A549 (cell line): ENCODE measurements around the gene RADIL. TPM values are rescaled to one million over a fixed set of nuclear protein-coding genes. Genes with fewer than 3 reads are reported as not detected.

Source experiments
- ATAC-seq, 2 experiments: fragments of 200-7000 bp in 1 of 2; fragments of >200 bp in 1 of 2; cut with Nextera tagmentation in 1 of 2; cut with Tn5 transposase in 1 of 2; 3 replicates each; pipeline versions ENCODE4 v1.8.0 to v1.9.1; 2018 to 2020; ENCODE audit warnings: mild to moderate bottlenecking in 1 of 2, moderate library complexity in 1 of 2
- CTCF ChIA-PET: fragments of 300-600 bp; sonication (Branson Sonifier 250); formaldehyde crosslinking; extraction: SDS; loops from one replicate; lab custom pipeline; 2021; ENCODE audit warnings: antibody characterized with exemption, inconsistent platforms; lab: Yijun Ruan, JAX
- POLR2A ChIA-PET: fragments of 350-600 bp; formaldehyde crosslinking; extraction: SDS; loops from one replicate; lab custom pipeline; 2021; ENCODE audit warnings: antibody characterized with exemption, inconsistent platforms; lab: Yijun Ruan, JAX
- DNase-seq, 2 experiments: peaks; one replicate each; pipeline versions ENCODE4 v3.0.0 to v3.0.0-alpha.2; 2011 to 2016; ENCODE audit warnings: low read depth in 1 of 2, low spot score in 1 of 2
- FAIRE-seq: peaks from 2 replicates; lab custom pipeline; 2011; peaks lifted over from hg19 to GRCh38; lab: Jason Lieb, UNC
- H3K27ac ChIP-seq, 2 experiments: fragments of >200 bp; sonication (Bioruptor Twin); formaldehyde crosslinking; 3 replicates each; pipeline ENCODE4 v1.5.1; 2016 to 2017
- H3K4me1 ChIP-seq: fragments of >200 bp; sonication (Bioruptor Twin); formaldehyde crosslinking; 3 replicates; pipeline ENCODE4 v1.6.1; 2016
- H3K4me2 ChIP-seq: fragments of >200 bp; sonication (Bioruptor Twin); formaldehyde crosslinking; 3 replicates; pipeline ENCODE4 v1.6.1; 2016
- H3K4me3 ChIP-seq: fragments of >200 bp; sonication (Bioruptor Twin); formaldehyde crosslinking; 3 replicates; pipeline ENCODE4 v1.5.1; 2016
- H3K9me3 ChIP-seq: fragments of >200 bp; sonication (Bioruptor Twin); formaldehyde crosslinking; 3 replicates; pipeline ENCODE4 v1.6.1; 2016
- ATOH8 ChIP-seq: fragments of 250-450 bp; sonication (Bioruptor Pico); IDR thresholded peaks from 2 replicates; pipeline ENCODE4 v1.5.0; 2020; ENCODE audit warnings: low read depth, mild to moderate bottlenecking, moderate library complexity
- BCL3 ChIP-seq: fragments of >200 bp; sonication (Bioruptor Twin); formaldehyde crosslinking; IDR thresholded peaks from 3 replicates; pipeline ENCODE4 v1.6.1; 2016
- CEBPB ChIP-seq, 2 experiments: fragments of >200 bp in 1 of 2; sonication (Bioruptor Twin) in 1 of 2; formaldehyde crosslinking in 1 of 2; IDR thresholded peaks; 2 replicates each; pipeline ENCODE4 v1.6.1; 2012 to 2016
- EHF ChIP-seq: fragments of 250-450 bp; sonication (Bioruptor Pico); IDR thresholded peaks from 2 replicates; pipeline ENCODE4 v1.5.0; 2020; ENCODE audit warnings: mild to moderate bottlenecking
- ELK1 ChIP-seq: fragments of 150-350 bp; IDR thresholded peaks from 2 replicates; pipeline ENCODE4 v1.6.1; 2014; ENCODE audit warnings: low read depth, mild to moderate bottlenecking, low read length
- EP300 ChIP-seq, 2 experiments: fragments of >200 bp; sonication (Bioruptor Twin); formaldehyde crosslinking; IDR thresholded peaks; 2 replicates in 1 of 2; 3 replicates in 1 of 2; pipeline ENCODE4 v1.6.1; 2016 to 2017
- ESRRA ChIP-seq: fragments of 150-350 bp; IDR thresholded peaks from 2 replicates; pipeline ENCODE4 v1.6.1; 2014; ENCODE audit warnings: mild to moderate bottlenecking, low read length, borderline replicate concordance
- FOXS1 ChIP-seq: fragments of 250-450 bp; sonication (Bioruptor Pico); IDR thresholded peaks from 2 replicates; pipeline ENCODE4 v1.5.0; 2020; ENCODE audit warnings: mild to moderate bottlenecking, moderate library complexity
- GATA3 ChIP-seq: IDR thresholded peaks from 2 replicates; pipeline ENCODE4 v1.6.1; 2012; ENCODE audit warnings: borderline replicate concordance
- HDAC2 ChIP-seq: fragments of 200-600 bp; sonication (generic); IDR thresholded peaks from 2 replicates; pipeline ENCODE4 v1.6.1; 2016
- HEYL ChIP-seq: fragments of 250-450 bp; sonication (Bioruptor Pico); IDR thresholded peaks from 2 replicates; pipeline ENCODE4 v1.8.0; 2021; ENCODE audit warnings: mild to moderate bottlenecking, moderate library complexity
- HOXA7 ChIP-seq: fragments of 250-450 bp; sonication (Bioruptor Pico); IDR thresholded peaks from 2 replicates; pipeline ENCODE4 v1.5.0; 2020; ENCODE audit warnings: mild to moderate bottlenecking, moderate library complexity
- HOXB13 ChIP-seq: fragments of 250-450 bp; sonication (Bioruptor Pico); IDR thresholded peaks from 2 replicates; pipeline ENCODE4 v1.5.0; 2020; ENCODE audit warnings: low read depth, mild to moderate bottlenecking, moderate library complexity
- HOXB5 ChIP-seq: fragments of 250-450 bp; sonication (Bioruptor Pico); IDR thresholded peaks from 2 replicates; pipeline ENCODE4 v1.5.0; 2020; ENCODE audit warnings: mild to moderate bottlenecking, moderate library complexity
- KDM5A ChIP-seq: fragments of 200-600 bp; sonication (generic); IDR thresholded peaks from 2 replicates; pipeline ENCODE4 v1.6.1; 2016; ENCODE audit warnings: antibody characterized with exemption, mild to moderate bottlenecking
- MAZ ChIP-seq: fragments of 150-350 bp; IDR thresholded peaks from 2 replicates; pipeline ENCODE4 v1.6.1; 2014; ENCODE audit warnings: antibody characterized with exemption, low read depth, low read length, borderline replicate concordance
- NR3C1 ChIP-seq: fragments of >200 bp; sonication (Bioruptor Twin); formaldehyde crosslinking; IDR thresholded peaks from 3 replicates; pipeline ENCODE4 v1.6.1; 2017
- POLR2AphosphoS2 ChIP-seq: conservative IDR thresholded peaks from 2 replicates; pipeline ENCODE4 v1.6.1; 2012; ENCODE audit warnings: low read length, improper control_type of control experiment, inconsistent platforms
- RFX5 ChIP-seq: fragments of 450-650 bp; IDR thresholded peaks from 2 replicates; pipeline ENCODE4 v1.7.1; 2014; ENCODE audit warnings: antibody characterized with exemption, mild to moderate bottlenecking, moderate library complexity
- TFCP2L1 ChIP-seq: fragments of 250-450 bp; sonication (Bioruptor Pico); IDR thresholded peaks from 2 replicates; pipeline ENCODE4 v1.5.0; 2021; ENCODE audit warnings: mild to moderate bottlenecking
- TP53 ChIP-seq: fragments of 250-450 bp; sonication (Bioruptor Pico); IDR thresholded peaks from 2 replicates; pipeline ENCODE4 v1.5.0; 2021; ENCODE audit warnings: mild to moderate bottlenecking, moderate library complexity
- ZFP36 ChIP-seq: fragments of 450-650 bp; IDR thresholded peaks from 2 replicates; pipeline ENCODE4 v1.6.1; 2014; ENCODE audit warnings: borderline replicate concordance; ENCODE audit not compliant: partially characterized antibody
- ZNF302 ChIP-seq: fragments of 250-450 bp; sonication (Bioruptor Pico); IDR thresholded peaks from 2 replicates; pipeline ENCODE4 v1.9.0; 2021; ENCODE audit warnings: inconsistent platforms, mild to moderate bottlenecking, moderate library complexity
- WGBS: methylation state at CpG from one replicate; pipeline ENCODE4 v1.1.6; 2017; ENCODE audit errors: missing lambda C conversion rate; 5-methylcytosine and 5-hydroxymethylcytosine counted together
- polyA plus RNA-seq, 4 experiments: library from polyadenylated mRNA; depleted of rRNA in 3 of 4; stranded (reverse); fragments of >200 nt; fragmentation: RNase III in 1 of 4; extraction: RNeasy Plus Mini Kit Qiagen cat#74134 plus additional on column Dnase treatment in 1 of 4; gene quantifications; 2 replicates in 3 of 4; 3 replicates in 1 of 4; pipeline ENCODE4 v1.2.3, GENCODE V29; 2011 to 2017

The RADIL gene
- polyA plus RNA-seq, 2 of the 4 experiments (the other 2 are of a cell fraction) = 1.0 to 1.1 TPM

- H3K27ac ChIP-seq = no peak overlapping the region
- ChIA-PET POLR2A (no interaction called here), CTCF (interaction anchor here (1.0 to 1.8 kb wide), 2 partner anchors 35 to 49 kb away, joined by 3 to 6 read pairs; partner anchors contain the start of gene RADIL)
- no peaks in the 10 kb centered on the region for H3K9me3 ChIP-seq
- H3K4me2 ChIP-seq = no peak overlapping the region
- TF ChIP-seq POLR2AphosphoS2 (no peak), KDM5A (no peak), GATA3 (no peak), ATOH8 (CRISPR knock-in tag) (no peak), EP300 (IDR thresholded peaks at IDR 0.05) (no peak)
- WGBS = 86% methylated on average over 23 of the region's 36 CpGs
- FAIRE-seq (no peak), DNase-seq (no peak), ATAC-seq (no peak)
- H3K4me1 ChIP-seq = no peaks in the 10 kb centered on the region
- H3K4me3 ChIP-seq = no peak overlapping the region
Measured at GRCh38 chr7:4833691-4834600, 49.6 kb downstream of the RADIL start.

- FAIRE-seq (no peak), DNase-seq (no peak), ATAC-seq (no peak)
- Histone ChIP-seq H3K4me2 (no peak overlapping the region), H3K4me3 (no peak overlapping the region), H3K27ac (no peak overlapping the region), H3K4me1 (no peaks in the 10 kb centered on the region), H3K9me3 (no peaks in the 10 kb centered on the region)
- POLR2A ChIA-PET = no interaction called here
- no peak for TF ChIP-seq ELK1
- no peak for TF ChIP-seq NR3C1
- no peak for TF ChIP-seq ZFP36
- CTCF ChIA-PET = interaction anchor here (1.0 to 1.8 kb wide), 2 partner anchors 34 to 50 kb away, joined by 3 to 6 read pairs; partner anchors contain the start of gene RADIL
- 80% methylated on average over 16 of the region's 17 CpGs for WGBS
Measured at GRCh38 chr7:4833176-4833575, 50.3 kb downstream of the RADIL start.

- CTCF ChIA-PET = interaction anchor here (1.0 kb wide), 1 partner anchor 51 kb away, joined by 3 read pairs; the partner anchor contains the start of gene RADIL
- ATAC-seq = no peak
Measured at GRCh38 chr7:4832711-4833110, 50.8 kb downstream of the RADIL start.

GRCh38 chr7:4831723-4832495 is 51.6 kb downstream of the RADIL start:
- H3K4me3 ChIP-seq = no peak overlapping the region
- no peak for ATAC-seq
- ChIA-PET CTCF (interaction anchor here (0.7 to 1.7 kb wide), 2 partner anchors 160 to 253 kb away, joined by 3 to 4 read pairs; no protein-coding TSS in a partner anchor), POLR2A (no interaction called here)
- no peak overlapping the region for H3K4me2 ChIP-seq
- no peaks in the 10 kb centered on the region for H3K4me1 ChIP-seq
- no peak overlapping the region for H3K27ac ChIP-seq
- 74% methylated on average over 17 of the region's 17 CpGs for WGBS
- no peak for TF ChIP-seq ELK1
- TF ChIP-seq FOXS1 (CRISPR knock-in tag) = no peak
- no peak for TF ChIP-seq ZNF302 (CRISPR knock-in tag)
- TF ChIP-seq TFCP2L1 = no peak
- no peak for TF ChIP-seq RFX5
- no peak for TF ChIP-seq BCL3
- no peak for TF ChIP-seq ZFP36
- no peak for TF ChIP-seq HEYL (CRISPR knock-in tag)
- no peak for TF ChIP-seq MAZ
- TF ChIP-seq EHF (CRISPR knock-in tag) = no peak
- no peak for TF ChIP-seq HDAC2
- TF ChIP-seq KDM5A = no peak
- TF ChIP-seq TP53 (CRISPR knock-in tag) = no peak
- TF ChIP-seq HOXB5 (CRISPR knock-in tag) = no peak
- no peak for TF ChIP-seq ESRRA
- H3K9me3 ChIP-seq = no peaks in the 10 kb centered on the region
- no peak for DNase-seq
- no peak for FAIRE-seq

More at GRCh38 chr7:4832711-4833110, 50.8 kb downstream of the RADIL start:
- POLR2A ChIA-PET = no interaction called here
- H3K9me3 ChIP-seq = no peaks in the 10 kb centered on the region
- no peak overlapping the region for H3K4me2 ChIP-seq
- no peak overlapping the region for H3K27ac ChIP-seq
- no peaks in the 10 kb centered on the region for H3K4me1 ChIP-seq
- H3K4me3 ChIP-seq = no peak overlapping the region
- TF ChIP-seq RFX5 (no peak), EP300 (IDR thresholded peaks at IDR 0.05) (no peak), HOXB13 (no peak), HOXA7 (CRISPR knock-in tag) (no peak), CEBPB (IDR thresholded peaks at IDR 0.05) (no peak)
- 93% methylated on average over 16 of the region's 16 CpGs for WGBS
- no peak for DNase-seq
- FAIRE-seq = no peak
